ENCODE data around the gene EML2.
"Not testable (repeated sequence)": the region's sequence is repeated elsewhere in the genome, so short reads cannot be mapped to it uniquely, and the experiment has no call there.

Gene EML2

GRCh38 chr19:45615795-45616703 lies 23.1 kb downstream of the EML2 start:
- peak; percentile 32 for DNase-seq

- not testable (repeated sequence) for DNase-seq
Measured at GRCh38 chr19:45615056-45615455, 24.1 kb downstream of the EML2 start.

- DNase-seq, result no peak
Measured at GRCh38 chr19:45613926-45614725, 25.1 kb downstream of the EML2 start.

- no peak for DNase-seq
Measured at GRCh38 chr19:45608948-45609347, 30.2 kb downstream of the EML2 start.

GRCh38 chr19:45607071-45608029 lies 31.8 kb downstream of the EML2 start:
- no peak for DNase-seq

GRCh38 chr19:45601524-45602374 lies 37.4 kb downstream of the EML2 start, which contains the start of gene GPR4:
GPR4 (minus strand) TSS chr19:45602212; CDS start chr19:45591866, 10,346 bp downstream.
- no peak for DNase-seq

- DNase-seq, result no peak
Measured at GRCh38 chr19:45601115-45601514, 38.1 kb downstream of the EML2 start.

GRCh38 chr19:45600340-45600885 lies 38.8 kb downstream of the EML2 start:
- DNase-seq, result no peak

GRCh38 chr19:45599286-45599685 lies 39.9 kb downstream of the EML2 start:
- no peak for DNase-seq

- no peak for DNase-seq
Measured at GRCh38 chr19:45598267-45599001, 40.8 kb downstream of the EML2 start.

GRCh38 chr19:45597425-45598111 lies 41.6 kb downstream of the EML2 start:
- DNase-seq, result no peak

- no peak for DNase-seq
Measured at GRCh38 chr19:45595814-45596213, 43.4 kb downstream of the EML2 start.

GRCh38 chr19:45593520-45593919 lies 45.7 kb downstream of the EML2 start:
- DNase-seq, result no peak

- no peak for DNase-seq
Measured at GRCh38 chr19:45592366-45592765, 46.8 kb downstream of the EML2 start.

GRCh38 chr19:45591638-45592005 lies 47.6 kb downstream of the EML2 start:
- no peak for DNase-seq

GRCh38 chr19:45591004-45591637 lies 48.1 kb downstream of the EML2 start:
- DNase-seq, result no peak

- DNase-seq, result no peak
Measured at GRCh38 chr19:45590300-45591003, 48.7 kb downstream of the EML2 start.

- DNase-seq, result no peak
Measured at GRCh38 chr19:45589768-45590167, 49.4 kb downstream of the EML2 start.

- no peak for DNase-seq
Measured at GRCh38 chr19:45587873-45588272, 51.3 kb downstream of the EML2 start.

Data from activated gamma-delta T cell (primary cell).